G401 (cell line): Measurements from ENCODE around the gene CDC42BPA. TPM values are rescaled to one million over a fixed set of nuclear protein-coding genes. Genes with fewer than 3 reads are reported as not detected.
A peak's percentile ranks its signal among the peaks of the same experiment; 100 is the strongest.
"Not testable (repeated sequence)": the region's sequence is repeated elsewhere in the genome, so short reads cannot be mapped to it uniquely, and the experiment has no call there.

Source experiments
- DNase-seq: peaks from one replicate; pipeline ENCODE4 v3.0.0-alpha.2; 2015; ENCODE audit warnings: low spot score
- in situ Hi-C: cut with HindIII; loops from 2 replicates; pipeline ENCODE4 v1.10.0; 2016; ENCODE audit warnings: low sequenced_read_pairs, mixed read lengths
- total RNA-seq: library from RNA; depleted of rRNA; stranded (reverse); fragments of >200 nt; shearing (Covaris generic); gene quantifications from 2 replicates; pipeline ENCODE4 v1.2.3, GENCODE V29; 2014

Gene CDC42BPA
- total RNA-seq, 1 experiment from 2014 or later, result 13.1 TPM

- in situ Hi-C loops, result no loop called here
- no peak for DNase-seq
These were observed 24.0 kb upstream of the CDC42BPA start for GRCh38 chr1:227342075-227342829.

- DNase-seq, in situ Hi-C loops: not testable (repeated sequence)
These were observed 17.8 kb upstream of the CDC42BPA start for GRCh38 chr1:227336136-227336535.

GRCh38 chr1:227335242-227336020, 17.1 kb upstream of the CDC42BPA start:
- in situ Hi-C loops, result no loop called here
- DNase-seq, result no peak

- no peak for DNase-seq
- in situ Hi-C loops, result no loop called here
These were observed 15.1 kb upstream of the CDC42BPA start for GRCh38 chr1:227333423-227333822.

GRCh38 chr1:227330279-227331076, 12.2 kb upstream of the CDC42BPA start:
- no peak for DNase-seq
- in situ Hi-C loops, result no loop called here

GRCh38 chr1:227328405-227329019, 10.2 kb upstream of the CDC42BPA start:
- no peak for DNase-seq
- in situ Hi-C loops, result no loop called here

GRCh38 chr1:227325156-227325555, 6.9 kb upstream of the CDC42BPA start:
- DNase-seq, result no peak
- in situ Hi-C loops, result no loop called here

GRCh38 chr1:227323967-227324268, 5.6 kb upstream of the CDC42BPA start:
- in situ Hi-C loops, result no loop called here
- no peak for DNase-seq

- DNase-seq, result no peak
- in situ Hi-C loops, result no loop called here
These were observed 5.1 kb upstream of the CDC42BPA start for GRCh38 chr1:227323171-227323966.

- no peak for DNase-seq
- in situ Hi-C loops, result no loop called here
These were observed 4.1 kb upstream of the CDC42BPA start for GRCh38 chr1:227322376-227322775.

GRCh38 chr1:227321035-227321434, 2.7 kb upstream of the CDC42BPA start:
- in situ Hi-C loops, result no loop called here

GRCh38 chr1:227320476-227320875, 2.2 kb upstream of the CDC42BPA start:
- in situ Hi-C loops, result no loop called here
- no peak for DNase-seq

More at GRCh38 chr1:227321035-227321434, 2.7 kb upstream of the CDC42BPA start:
- no peak for DNase-seq

GRCh38 chr1:227318853-227319607, 738 bp upstream of the CDC42BPA start:
- peak; percentile 85 for DNase-seq
- in situ Hi-C loops, result no loop called here

GRCh38 chr1:227317523-227318015, 723 bp downstream of the CDC42BPA start:
- in situ Hi-C loops, result no loop called here
- DNase-seq, result peak; percentile 72

GRCh38 chr1:227317011-227317451, 1.3 kb downstream of the CDC42BPA start:
- peak; percentile 68 for DNase-seq
- in situ Hi-C loops, result no loop called here

- in situ Hi-C loops, result no loop called here
- DNase-seq, result peak; percentile 20
These were observed 1.8 kb downstream of the CDC42BPA start for GRCh38 chr1:227316456-227316855.

GRCh38 chr1:227315629-227316346, 2.5 kb downstream of the CDC42BPA start:
- DNase-seq, result peak; percentile 51
- in situ Hi-C loops, result no loop called here
